ENCODE results near the gene DCAF5. TPM values are rescaled to one million over a fixed set of nuclear protein-coding genes. Genes with fewer than 3 reads are reported as not detected.
A peak's percentile ranks its signal among the peaks of the same experiment; 100 is the strongest.

Gene DCAF5
- total and polyA plus RNA-seq, 2 of the 13 experiments (the other 11 are each of a cell fraction or from before 2014, with no cell fraction given): 13.4 to 31.6 TPM

DNA sequence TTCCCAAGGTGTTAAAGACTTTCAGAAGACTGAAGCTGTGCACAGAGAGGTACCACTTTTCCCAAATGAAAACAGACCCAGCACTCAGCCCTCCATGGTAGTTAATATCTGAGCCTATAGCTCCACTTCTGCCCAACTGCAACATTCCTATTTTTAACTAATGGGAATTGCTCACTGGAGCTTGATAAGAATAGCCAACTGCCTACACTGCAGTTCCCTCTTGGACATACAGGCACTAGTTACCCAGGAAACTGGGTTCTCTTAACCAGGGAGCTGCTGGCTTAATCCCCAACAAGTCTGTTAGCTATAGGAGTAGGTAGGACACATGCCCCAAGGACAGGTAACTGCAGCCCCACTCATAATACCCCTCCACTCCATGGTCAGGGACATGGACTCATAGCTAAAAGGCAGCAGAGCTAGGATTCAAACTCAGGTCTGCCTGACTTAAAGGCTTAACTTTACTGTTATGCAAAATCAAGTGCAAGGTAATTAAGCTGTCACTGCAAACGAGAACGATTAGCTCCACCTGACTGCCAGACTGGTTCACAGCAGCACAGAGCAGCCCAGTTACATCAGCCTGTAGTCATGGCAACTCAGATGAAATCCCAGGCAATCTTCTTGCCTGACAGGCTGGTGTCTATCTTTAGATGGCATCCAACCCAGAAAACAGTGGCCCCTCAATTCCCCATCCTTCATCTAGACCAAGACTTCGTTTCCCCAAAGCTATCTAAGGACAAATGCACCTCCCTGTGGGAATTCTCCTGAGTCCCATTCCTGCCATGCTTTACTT is 96.7 kb downstream of the DCAF5 start:
- no TSS peak for BruUV-seq (replicated peaks)
- Histone ChIP-seq H3K27ac (ENCODE audit: extremely low read length, insufficient read depth, low read length) (no peak overlapping the region), H3K9ac (ENCODE audit: insufficient read depth, low read depth, low read length) (no peak overlapping the region), H3K79me2 (ENCODE audit: insufficient read depth, low read length) (no peaks in the 10 kb centered on the region), H3K9me3 (ENCODE audit: low read length) (no peaks in the 10 kb centered on the region), H3K4me2 (ENCODE audit: low read depth, low read length) (no peak overlapping the region), H4K20me1 (ENCODE audit: insufficient read depth, low read length) (no peaks in the 10 kb centered on the region), H3K4me1 (ENCODE audit: insufficient read depth, low read length) (peaks cover 2% of the 10 kb centered on the region; the same call in 1 of the 2 replicates), H2AFZ (ENCODE audit: low read length) (no peak overlapping the region), H3K36me3 (replicated peaks in 1 of 2; ENCODE audit: control insufficient read depth in 1 of 2, insufficient read depth in 2 of 2, low read length in 2 of 2) (peaks cover 24 to 60% of the 10 kb centered on the region in 2 experiments; a peak in 4 of 5 replicates), H3K27me3 (ENCODE audit: control insufficient read depth in 1 of 2, insufficient read depth in 2 of 2, low read length in 2 of 2) (no peaks in the 10 kb centered on the region), H3K4me3 (replicated peaks in 1 of 3; ENCODE audit: insufficient read depth in 1 of 3, low read depth in 2 of 3, low read length in 3 of 3) (no peak overlapping the region)
- WGBS (ENCODE audit: low lambda C conversion rate): 79% methylated on average over 3 of the region's 3 CpGs
- no peak for ATAC-seq
- no peak for DNase-seq (ENCODE audit: low spot score)
- CTCF ChIA-PET (ENCODE audit: low intra/inter-chr PET ratio, low total read pairs): no interaction called here
- peak; percentile 18; the same call in 1 of the 2 replicates for TF ChIP-seq RFX1 (IDR thresholded peaks at IDR 0.05)
- no peak for TF ChIP-seq CENPT (CRISPR knock-in tag; IDR thresholded peaks at IDR 0.05; ENCODE audit: low read depth)
- TF ChIP-seq ZSCAN31 (CRISPR knock-in tag; IDR thresholded peaks at IDR 0.05; ENCODE audit: low read depth): no peak
- TF ChIP-seq TARDBP (CRISPR knock-in tag; IDR thresholded peaks at IDR 0.05): no peak
- intact Hi-C loops (cut with micrococcal nuclease; ENCODE audit: unreplicated experiment) (no loop called here), in situ Hi-C loops (cut with HindIII; ENCODE audit: extremely low pct_ligation_motif_present, low pct_unique_long_range_greater_than_20kb) (no loop called here)
- FAIRE-seq: no peak
- POLR2A ChIA-PET: no interaction called here

DNA sequence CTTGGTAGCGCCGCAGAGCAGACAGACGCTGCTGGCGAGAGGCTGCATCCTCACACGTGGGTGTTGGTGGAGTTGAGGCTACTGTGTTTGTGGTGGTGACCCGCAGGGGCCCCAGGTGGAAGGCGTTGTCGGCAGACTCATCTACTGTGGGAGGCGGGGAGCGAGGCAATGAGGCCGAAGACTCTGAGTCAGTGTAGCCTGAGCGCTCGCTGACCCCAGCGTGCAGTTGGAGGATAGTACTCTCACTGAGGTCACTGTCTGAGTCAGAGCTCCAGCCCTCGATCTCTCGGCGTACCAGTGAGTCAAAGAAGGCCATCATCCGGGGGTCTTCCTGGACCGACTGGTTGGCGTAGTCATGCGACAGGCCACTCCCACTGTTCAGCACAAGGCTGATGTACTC is 97.8 kb downstream of the DCAF5 start:
- ChIA-PET CTCF (ENCODE audit: low intra/inter-chr PET ratio, low total read pairs) (no interaction called here), POLR2A (no interaction called here)
- Histone ChIP-seq H3K27me3 (ENCODE audit: control insufficient read depth in 1 of 2, insufficient read depth in 2 of 2, low read length in 2 of 2) (no peaks in the 10 kb centered on the region), H3K4me3 (replicated peaks in 1 of 3; ENCODE audit: insufficient read depth in 1 of 3, low read depth in 2 of 3, low read length in 3 of 3) (no peak overlapping the region), H3K4me2 (ENCODE audit: low read depth, low read length) (no peak overlapping the region), H3K4me1 (ENCODE audit: insufficient read depth, low read length) (peaks cover 13% of the 10 kb centered on the region), H3K36me3 (replicated peaks in 1 of 2; ENCODE audit: control insufficient read depth in 1 of 2, insufficient read depth in 2 of 2, low read length in 2 of 2) (peaks cover 22 to 56% of the 10 kb centered on the region in 2 experiments; a peak in 4 of 5 replicates), H3K79me2 (ENCODE audit: insufficient read depth, low read length) (no peaks in the 10 kb centered on the region), H3K27ac (ENCODE audit: extremely low read length, insufficient read depth, low read length) (no peak overlapping the region), H3K9me3 (ENCODE audit: low read length) (no peaks in the 10 kb centered on the region), H2AFZ (ENCODE audit: low read length) (no peak overlapping the region), H3K9ac (ENCODE audit: insufficient read depth, low read depth, low read length) (no peak overlapping the region), H4K20me1 (ENCODE audit: insufficient read depth, low read length) (no peaks in the 10 kb centered on the region)
- in situ Hi-C loops (cut with HindIII; ENCODE audit: extremely low pct_ligation_motif_present, low pct_unique_long_range_greater_than_20kb): no loop called here
- DNase-seq (ENCODE audit: low spot score): no peak
- intact Hi-C loops (cut with micrococcal nuclease; ENCODE audit: unreplicated experiment): no loop called here
- no peak for ATAC-seq
- FAIRE-seq: no peak
- BruUV-seq (replicated peaks): no TSS peak
- 98% methylated on average over 21 of the region's 21 CpGs for WGBS (ENCODE audit: low lambda C conversion rate)
- no peak for TF ChIP-seq PITX1 (CRISPR knock-in tag; IDR thresholded peaks at IDR 0.05)
- no peak for TF ChIP-seq REL (CRISPR knock-in tag; conservative IDR thresholded peaks at IDR 0.05)
- TF ChIP-seq PHF8 (CRISPR knock-in tag; IDR thresholded peaks at IDR 0.05): no peak
- TF ChIP-seq, protein P1, sequence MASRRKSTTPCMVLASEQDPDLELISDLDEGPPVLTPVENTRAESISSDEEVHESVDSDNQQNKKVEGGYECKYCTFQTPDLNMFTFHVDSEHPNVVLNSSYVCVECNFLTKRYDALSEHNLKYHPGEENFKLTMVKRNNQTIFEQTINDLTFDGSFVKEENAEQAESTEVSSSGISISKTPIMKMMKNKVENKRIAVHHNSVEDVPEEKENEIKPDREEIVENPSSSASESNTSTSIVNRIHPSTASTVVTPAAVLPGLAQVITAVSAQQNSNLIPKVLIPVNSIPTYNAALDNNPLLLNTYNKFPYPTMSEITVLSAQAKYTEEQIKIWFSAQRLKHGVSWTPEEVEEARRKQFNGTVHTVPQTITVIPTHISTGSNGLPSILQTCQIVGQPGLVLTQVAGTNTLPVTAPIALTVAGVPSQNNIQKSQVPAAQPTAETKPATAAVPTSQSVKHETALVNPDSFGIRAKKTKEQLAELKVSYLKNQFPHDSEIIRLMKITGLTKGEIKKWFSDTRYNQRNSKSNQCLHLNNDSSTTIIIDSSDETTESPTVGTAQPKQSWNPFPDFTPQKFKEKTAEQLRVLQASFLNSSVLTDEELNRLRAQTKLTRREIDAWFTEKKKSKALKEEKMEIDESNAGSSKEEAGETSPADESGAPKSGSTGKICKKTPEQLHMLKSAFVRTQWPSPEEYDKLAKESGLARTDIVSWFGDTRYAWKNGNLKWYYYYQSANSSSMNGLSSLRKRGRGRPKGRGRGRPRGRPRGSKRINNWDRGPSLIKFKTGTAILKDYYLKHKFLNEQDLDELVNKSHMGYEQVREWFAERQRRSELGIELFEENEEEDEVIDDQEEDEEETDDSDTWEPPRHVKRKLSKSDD (CRISPR knock-in tag; IDR thresholded peaks at IDR 0.05; ENCODE audit: low read depth): no peak
- TF ChIP-seq, protein P2, sequence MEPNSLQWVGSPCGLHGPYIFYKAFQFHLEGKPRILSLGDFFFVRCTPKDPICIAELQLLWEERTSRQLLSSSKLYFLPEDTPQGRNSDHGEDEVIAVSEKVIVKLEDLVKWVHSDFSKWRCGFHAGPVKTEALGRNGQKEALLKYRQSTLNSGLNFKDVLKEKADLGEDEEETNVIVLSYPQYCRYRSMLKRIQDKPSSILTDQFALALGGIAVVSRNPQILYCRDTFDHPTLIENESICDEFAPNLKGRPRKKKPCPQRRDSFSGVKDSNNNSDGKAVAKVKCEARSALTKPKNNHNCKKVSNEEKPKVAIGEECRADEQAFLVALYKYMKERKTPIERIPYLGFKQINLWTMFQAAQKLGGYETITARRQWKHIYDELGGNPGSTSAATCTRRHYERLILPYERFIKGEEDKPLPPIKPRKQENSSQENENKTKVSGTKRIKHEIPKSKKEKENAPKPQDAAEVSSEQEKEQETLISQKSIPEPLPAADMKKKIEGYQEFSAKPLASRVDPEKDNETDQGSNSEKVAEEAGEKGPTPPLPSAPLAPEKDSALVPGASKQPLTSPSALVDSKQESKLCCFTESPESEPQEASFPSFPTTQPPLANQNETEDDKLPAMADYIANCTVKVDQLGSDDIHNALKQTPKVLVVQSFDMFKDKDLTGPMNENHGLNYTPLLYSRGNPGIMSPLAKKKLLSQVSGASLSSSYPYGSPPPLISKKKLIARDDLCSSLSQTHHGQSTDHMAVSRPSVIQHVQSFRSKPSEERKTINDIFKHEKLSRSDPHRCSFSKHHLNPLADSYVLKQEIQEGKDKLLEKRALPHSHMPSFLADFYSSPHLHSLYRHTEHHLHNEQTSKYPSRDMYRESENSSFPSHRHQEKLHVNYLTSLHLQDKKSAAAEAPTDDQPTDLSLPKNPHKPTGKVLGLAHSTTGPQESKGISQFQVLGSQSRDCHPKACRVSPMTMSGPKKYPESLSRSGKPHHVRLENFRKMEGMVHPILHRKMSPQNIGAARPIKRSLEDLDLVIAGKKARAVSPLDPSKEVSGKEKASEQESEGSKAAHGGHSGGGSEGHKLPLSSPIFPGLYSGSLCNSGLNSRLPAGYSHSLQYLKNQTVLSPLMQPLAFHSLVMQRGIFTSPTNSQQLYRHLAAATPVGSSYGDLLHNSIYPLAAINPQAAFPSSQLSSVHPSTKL (CRISPR knock-in tag; IDR thresholded peaks at IDR 0.05): no peak
- no peak for TF ChIP-seq ZNF749 (CRISPR knock-in tag; IDR thresholded peaks at IDR 0.05; ENCODE audit: borderline replicate concordance)
- TF ChIP-seq KLF15 (CRISPR knock-in tag; IDR thresholded peaks at IDR 0.05; ENCODE audit: borderline replicate concordance): no peak

All from HepG2 (cell line).